GM12864 (cell line): ENCODE results near the gene KIF12.

ENCODE experiments used
- DNase-seq: peaks from one replicate; pipeline ENCODE4 v3.0.0-alpha.2; 2011; ENCODE audit warnings: low read depth
- H3K4me3 ChIP-seq: 2 replicates; pipeline ENCODE4 v1.5.1; 2011; ENCODE audit warnings: mild to moderate bottlenecking, low read depth, low read length, control low read depth
- TF ChIP-seq, protein P1 (sequence below): IDR thresholded peaks from 2 replicates; pipeline ENCODE4 v1.5.1; 2011; ENCODE audit warnings: low read depth, mild to moderate bottlenecking, moderate library complexity, low read length, control low read depth, inconsistent platforms; ENCODE audit errors: missing control alignments

KIF12 gene

GRCh38 chr9:114080195-114080772 is 18.8 kb downstream of the KIF12 start:
- TF ChIP-seq, protein P1, sequence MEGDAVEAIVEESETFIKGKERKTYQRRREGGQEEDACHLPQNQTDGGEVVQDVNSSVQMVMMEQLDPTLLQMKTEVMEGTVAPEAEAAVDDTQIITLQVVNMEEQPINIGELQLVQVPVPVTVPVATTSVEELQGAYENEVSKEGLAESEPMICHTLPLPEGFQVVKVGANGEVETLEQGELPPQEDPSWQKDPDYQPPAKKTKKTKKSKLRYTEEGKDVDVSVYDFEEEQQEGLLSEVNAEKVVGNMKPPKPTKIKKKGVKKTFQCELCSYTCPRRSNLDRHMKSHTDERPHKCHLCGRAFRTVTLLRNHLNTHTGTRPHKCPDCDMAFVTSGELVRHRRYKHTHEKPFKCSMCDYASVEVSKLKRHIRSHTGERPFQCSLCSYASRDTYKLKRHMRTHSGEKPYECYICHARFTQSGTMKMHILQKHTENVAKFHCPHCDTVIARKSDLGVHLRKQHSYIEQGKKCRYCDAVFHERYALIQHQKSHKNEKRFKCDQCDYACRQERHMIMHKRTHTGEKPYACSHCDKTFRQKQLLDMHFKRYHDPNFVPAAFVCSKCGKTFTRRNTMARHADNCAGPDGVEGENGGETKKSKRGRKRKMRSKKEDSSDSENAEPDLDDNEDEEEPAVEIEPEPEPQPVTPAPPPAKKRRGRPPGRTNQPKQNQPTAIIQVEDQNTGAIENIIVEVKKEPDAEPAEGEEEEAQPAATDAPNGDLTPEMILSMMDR = no peak

GRCh38 chr9:114078781-114079156 is 20.3 kb downstream of the KIF12 start:
- DNase-seq = no peak
- TF ChIP-seq, protein P1 = no peak

More at GRCh38 chr9:114080195-114080772, 18.8 kb downstream of the KIF12 start:
- no peak for DNase-seq
- H3K4me3 ChIP-seq = no peak overlapping the region

GRCh38 chr9:114078021-114078780 is 20.9 kb downstream of the KIF12 start, which contains the start of gene AMBP:
Gene AMBP (minus strand): TSS chr9:114078300. CDS start chr9:114078209, 91 bp downstream.
- no peak for DNase-seq
- no peak within 1 kb of the TSS for H3K4me3 ChIP-seq
- TF ChIP-seq, protein P1 = no peak

More at GRCh38 chr9:114078781-114079156, 20.3 kb downstream of the KIF12 start:
- H3K4me3 ChIP-seq = no peak overlapping the region

GRCh38 chr9:114077162-114077837 is 21.8 kb downstream of the KIF12 start:
- TF ChIP-seq, protein P1 = no peak
- H3K4me3 ChIP-seq = no peak overlapping the region
- DNase-seq = no peak

DNA sequence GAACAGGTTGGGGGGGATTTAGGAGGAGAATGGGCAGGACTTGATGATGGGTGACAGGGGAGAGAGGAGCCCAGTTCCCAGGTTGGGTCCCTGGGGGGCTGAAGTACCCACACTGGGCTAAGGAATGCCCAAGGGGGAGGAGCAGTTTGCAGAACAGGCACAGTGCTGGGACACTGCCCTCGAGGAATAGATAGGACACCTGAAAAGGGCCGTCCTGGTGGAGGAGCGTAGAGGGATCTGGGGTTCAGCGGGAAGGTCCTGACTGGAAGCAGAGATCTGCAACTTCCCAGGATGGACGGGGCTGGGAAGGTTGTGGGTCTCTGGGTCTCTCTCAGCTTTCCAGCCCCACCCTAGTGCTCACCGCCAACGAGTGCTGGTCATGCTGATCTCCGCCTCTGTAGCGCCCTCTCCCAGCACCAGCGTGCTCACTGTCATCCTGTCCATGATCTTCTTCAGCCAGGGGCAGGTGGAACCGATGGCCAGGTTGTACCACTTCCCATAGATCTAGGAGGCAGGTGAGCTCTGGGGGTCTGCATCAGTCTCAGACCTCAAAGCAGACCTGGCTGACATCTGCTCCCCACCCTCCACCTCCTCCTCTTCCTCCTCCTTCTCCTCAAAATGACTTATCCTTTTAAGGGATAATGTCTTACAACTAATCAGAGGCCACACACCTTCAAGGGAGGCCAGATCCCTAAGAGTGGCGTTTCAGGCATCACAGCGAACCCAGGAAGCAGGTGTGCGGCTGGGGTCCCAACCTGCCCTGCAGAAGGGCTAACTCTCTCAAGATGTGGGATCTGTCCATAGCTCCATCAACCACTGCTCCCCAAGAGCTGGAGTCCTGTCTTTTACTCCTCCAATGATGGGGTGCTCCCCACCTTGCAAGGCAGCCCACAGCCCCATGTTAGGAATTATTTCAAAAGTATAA is 22.6 kb downstream of the KIF12 start:
- no peak for DNase-seq
- TF ChIP-seq, protein P1 = no peak
- no peak overlapping the region for H3K4me3 ChIP-seq

DNA sequence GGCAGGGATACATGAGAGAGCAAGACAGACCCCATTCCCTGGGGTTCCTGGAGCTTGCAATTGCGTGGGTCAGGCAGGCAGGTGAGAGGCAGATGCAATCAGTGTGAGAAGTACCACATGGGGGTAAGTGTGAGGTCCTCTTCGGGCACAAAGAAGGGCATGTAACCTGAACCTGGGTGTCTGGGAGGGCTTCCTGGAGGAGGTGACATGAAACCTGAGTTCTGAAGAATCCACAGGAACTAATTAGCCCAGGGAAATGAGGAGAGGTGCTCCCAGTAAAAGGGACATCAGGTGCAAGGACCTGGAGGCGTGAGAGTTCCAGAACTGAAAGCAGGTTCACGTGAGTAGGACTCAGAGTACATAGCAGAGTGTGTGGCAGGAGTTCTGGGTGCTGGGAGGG is 23.5 kb downstream of the KIF12 start:
- no peak overlapping the region for H3K4me3 ChIP-seq
- TF ChIP-seq, protein P1 = no peak
- no peak for DNase-seq
